ENCODE data around the gene WAPL. TPM values are rescaled to one million over a fixed set of nuclear protein-coding genes. Genes with fewer than 3 reads are reported as not detected.

The WAPL gene
- total RNA-seq, 1 experiment from 2014 or later, result 48.0 TPM

DNA sequence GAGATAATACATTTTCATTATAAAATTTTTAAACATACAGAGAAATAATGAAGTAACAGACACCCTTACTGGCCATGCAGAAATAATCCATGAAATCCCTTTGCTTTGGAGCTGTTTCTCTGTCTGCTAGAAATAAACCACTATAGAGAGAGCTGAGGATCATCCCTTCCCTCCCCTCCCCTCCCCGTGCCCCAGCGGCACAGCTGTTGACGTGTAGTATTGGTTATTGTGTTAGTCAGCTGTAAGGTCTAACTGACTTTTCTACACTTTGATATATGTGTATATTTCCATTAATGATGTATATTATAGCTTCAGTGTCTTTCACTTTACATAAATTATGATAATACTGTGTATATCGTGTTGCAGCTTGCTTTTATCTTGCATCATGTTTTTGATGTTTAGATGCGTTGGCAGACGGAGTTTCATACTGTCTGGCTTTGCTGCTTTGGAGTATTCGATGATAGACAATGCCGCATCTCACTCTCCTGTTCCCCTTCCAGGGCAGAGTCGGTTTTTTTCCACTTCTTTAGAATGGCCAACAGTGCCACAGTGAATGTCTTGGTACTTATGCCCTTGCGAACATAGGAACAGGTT, 127.6 kb downstream of the WAPL start:
- ATAC-seq, result no peak
- ChIA-PET POLR2A (no interaction called here), CTCF (interaction anchor here (1.3 kb wide), 1 partner anchor 191 kb away, joined by 4 read pairs; no protein-coding TSS in a partner anchor)
- H3K27ac Mint-ChIP-seq, result no peak overlapping the region
- TF ChIP-seq, protein P1, sequence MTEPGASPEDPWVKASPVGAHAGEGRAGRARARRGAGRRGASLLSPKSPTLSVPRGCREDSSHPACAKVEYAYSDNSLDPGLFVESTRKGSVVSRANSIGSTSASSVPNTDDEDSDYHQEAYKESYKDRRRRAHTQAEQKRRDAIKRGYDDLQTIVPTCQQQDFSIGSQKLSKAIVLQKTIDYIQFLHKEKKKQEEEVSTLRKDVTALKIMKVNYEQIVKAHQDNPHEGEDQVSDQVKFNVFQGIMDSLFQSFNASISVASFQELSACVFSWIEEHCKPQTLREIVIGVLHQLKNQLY (CRISPR knock-in tag; IDR thresholded peaks at IDR 0.05), result no peak
- TF ChIP-seq NR2C2 (CRISPR knock-in tag; IDR thresholded peaks at IDR 0.05) (no peak), NR3C1 (CRISPR knock-in tag; conservative IDR thresholded peaks at IDR 0.05; ENCODE audit: low read depth) (no peak), GRHL2 (CRISPR knock-in tag; IDR thresholded peaks at IDR 0.05; ENCODE audit: insufficient replicate concordance, severe bottlenecking) (no peak), ELF4 (CRISPR knock-in tag; IDR thresholded peaks at IDR 0.05; ENCODE audit: low read depth) (no peak), CREM (CRISPR knock-in tag; IDR thresholded peaks at IDR 0.05) (no peak), ZNF232 (CRISPR knock-in tag; IDR thresholded peaks at IDR 0.05) (no peak), ATF1 (CRISPR knock-in tag; IDR thresholded peaks at IDR 0.05) (no peak)
- TF ChIP-seq, protein P2, sequence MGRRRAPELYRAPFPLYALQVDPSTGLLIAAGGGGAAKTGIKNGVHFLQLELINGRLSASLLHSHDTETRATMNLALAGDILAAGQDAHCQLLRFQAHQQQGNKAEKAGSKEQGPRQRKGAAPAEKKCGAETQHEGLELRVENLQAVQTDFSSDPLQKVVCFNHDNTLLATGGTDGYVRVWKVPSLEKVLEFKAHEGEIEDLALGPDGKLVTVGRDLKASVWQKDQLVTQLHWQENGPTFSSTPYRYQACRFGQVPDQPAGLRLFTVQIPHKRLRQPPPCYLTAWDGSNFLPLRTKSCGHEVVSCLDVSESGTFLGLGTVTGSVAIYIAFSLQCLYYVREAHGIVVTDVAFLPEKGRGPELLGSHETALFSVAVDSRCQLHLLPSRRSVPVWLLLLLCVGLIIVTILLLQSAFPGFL (CRISPR knock-in tag; IDR thresholded peaks at IDR 0.05; ENCODE audit: borderline replicate concordance), result no peak
- TF ChIP-seq, protein P3, sequence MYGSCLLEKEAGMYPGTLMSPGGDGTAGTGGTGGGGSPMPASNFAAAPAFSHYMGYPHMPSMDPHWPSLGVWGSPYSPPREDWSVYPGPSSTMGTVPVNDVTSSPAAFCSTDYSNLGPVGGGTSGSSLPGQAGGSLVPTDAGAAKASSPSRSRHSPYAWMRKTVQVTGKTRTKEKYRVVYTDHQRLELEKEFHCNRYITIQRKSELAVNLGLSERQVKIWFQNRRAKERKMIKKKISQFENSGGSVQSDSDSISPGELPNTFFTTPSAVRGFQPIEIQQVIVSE (CRISPR knock-in tag; IDR thresholded peaks at IDR 0.05; ENCODE audit: borderline replicate concordance), result no peak
- TF ChIP-seq, protein P4, sequence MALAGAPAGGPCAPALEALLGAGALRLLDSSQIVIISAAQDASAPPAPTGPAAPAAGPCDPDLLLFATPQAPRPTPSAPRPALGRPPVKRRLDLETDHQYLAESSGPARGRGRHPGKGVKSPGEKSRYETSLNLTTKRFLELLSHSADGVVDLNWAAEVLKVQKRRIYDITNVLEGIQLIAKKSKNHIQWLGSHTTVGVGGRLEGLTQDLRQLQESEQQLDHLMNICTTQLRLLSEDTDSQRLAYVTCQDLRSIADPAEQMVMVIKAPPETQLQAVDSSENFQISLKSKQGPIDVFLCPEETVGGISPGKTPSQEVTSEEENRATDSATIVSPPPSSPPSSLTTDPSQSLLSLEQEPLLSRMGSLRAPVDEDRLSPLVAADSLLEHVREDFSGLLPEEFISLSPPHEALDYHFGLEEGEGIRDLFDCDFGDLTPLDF (CRISPR knock-in tag; IDR thresholded peaks at IDR 0.05), result no peak
- TF ChIP-seq, protein P5, sequence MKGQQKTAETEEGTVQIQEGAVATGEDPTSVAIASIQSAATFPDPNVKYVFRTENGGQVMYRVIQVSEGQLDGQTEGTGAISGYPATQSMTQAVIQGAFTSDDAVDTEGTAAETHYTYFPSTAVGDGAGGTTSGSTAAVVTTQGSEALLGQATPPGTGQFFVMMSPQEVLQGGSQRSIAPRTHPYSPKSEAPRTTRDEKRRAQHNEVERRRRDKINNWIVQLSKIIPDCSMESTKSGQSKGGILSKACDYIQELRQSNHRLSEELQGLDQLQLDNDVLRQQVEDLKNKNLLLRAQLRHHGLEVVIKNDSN (CRISPR knock-in tag; IDR thresholded peaks at IDR 0.05), result no peak
- TF ChIP-seq, protein P6, sequence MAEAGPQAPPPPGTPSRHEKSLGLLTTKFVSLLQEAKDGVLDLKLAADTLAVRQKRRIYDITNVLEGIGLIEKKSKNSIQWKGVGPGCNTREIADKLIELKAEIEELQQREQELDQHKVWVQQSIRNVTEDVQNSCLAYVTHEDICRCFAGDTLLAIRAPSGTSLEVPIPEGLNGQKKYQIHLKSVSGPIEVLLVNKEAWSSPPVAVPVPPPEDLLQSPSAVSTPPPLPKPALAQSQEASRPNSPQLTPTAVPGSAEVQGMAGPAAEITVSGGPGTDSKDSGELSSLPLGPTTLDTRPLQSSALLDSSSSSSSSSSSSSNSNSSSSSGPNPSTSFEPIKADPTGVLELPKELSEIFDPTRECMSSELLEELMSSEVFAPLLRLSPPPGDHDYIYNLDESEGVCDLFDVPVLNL (CRISPR knock-in tag; IDR thresholded peaks at IDR 0.05; ENCODE audit: borderline replicate concordance, low read depth), result no peak
- no peak overlapping the region for H3K4me3 Mint-ChIP-seq
- no peak for DNase-seq (ENCODE audit: low spot score)
- H3K9me3 Mint-ChIP-seq, result no peaks in the 10 kb centered on the region
- H3K4me1 Mint-ChIP-seq, result peaks cover 13% of the 10 kb centered on the region
- no peaks in the 10 kb centered on the region for H3K36me3 Mint-ChIP-seq
- peaks cover 54% of the 10 kb centered on the region for H3K27me3 Mint-ChIP-seq (ENCODE audit: low read depth)

DNA sequence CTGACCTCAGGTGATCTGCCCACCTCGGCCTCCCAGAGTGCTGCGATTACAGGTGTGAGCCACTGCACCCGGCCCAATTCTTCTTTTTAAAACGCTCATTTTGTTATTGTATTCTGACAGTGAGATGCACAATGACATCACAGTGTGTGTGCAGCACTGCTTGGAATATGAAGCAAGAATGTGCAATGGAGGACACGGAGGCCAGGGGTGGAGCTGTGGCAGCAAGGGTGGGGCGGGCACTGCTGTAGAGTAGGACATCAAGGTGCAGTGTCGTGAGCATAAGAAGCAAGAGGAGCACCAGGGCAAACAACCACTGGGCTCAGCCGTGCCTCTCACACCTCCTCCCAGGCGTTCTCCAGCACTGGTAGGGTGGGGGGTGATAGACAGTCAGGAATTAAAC, 128.2 kb downstream of the WAPL start:
- Mint-ChIP-seq H3K9me3 (no peaks in the 10 kb centered on the region), H3K4me3 (no peak overlapping the region), H3K36me3 (no peaks in the 10 kb centered on the region), H3K27me3 (ENCODE audit: low read depth) (peaks cover 52% of the 10 kb centered on the region), H3K4me1 (peaks cover 14% of the 10 kb centered on the region), H3K27ac (no peak overlapping the region)
- ATAC-seq, result no peak
- ChIA-PET POLR2A (no interaction called here), CTCF (interaction anchor here (1.3 to 1.4 kb wide), 2 partner anchors 192 kb away, joined by 4 read pairs; no protein-coding TSS in a partner anchor)
- no peak for DNase-seq (ENCODE audit: low spot score)
- TF ChIP-seq, protein P7, sequence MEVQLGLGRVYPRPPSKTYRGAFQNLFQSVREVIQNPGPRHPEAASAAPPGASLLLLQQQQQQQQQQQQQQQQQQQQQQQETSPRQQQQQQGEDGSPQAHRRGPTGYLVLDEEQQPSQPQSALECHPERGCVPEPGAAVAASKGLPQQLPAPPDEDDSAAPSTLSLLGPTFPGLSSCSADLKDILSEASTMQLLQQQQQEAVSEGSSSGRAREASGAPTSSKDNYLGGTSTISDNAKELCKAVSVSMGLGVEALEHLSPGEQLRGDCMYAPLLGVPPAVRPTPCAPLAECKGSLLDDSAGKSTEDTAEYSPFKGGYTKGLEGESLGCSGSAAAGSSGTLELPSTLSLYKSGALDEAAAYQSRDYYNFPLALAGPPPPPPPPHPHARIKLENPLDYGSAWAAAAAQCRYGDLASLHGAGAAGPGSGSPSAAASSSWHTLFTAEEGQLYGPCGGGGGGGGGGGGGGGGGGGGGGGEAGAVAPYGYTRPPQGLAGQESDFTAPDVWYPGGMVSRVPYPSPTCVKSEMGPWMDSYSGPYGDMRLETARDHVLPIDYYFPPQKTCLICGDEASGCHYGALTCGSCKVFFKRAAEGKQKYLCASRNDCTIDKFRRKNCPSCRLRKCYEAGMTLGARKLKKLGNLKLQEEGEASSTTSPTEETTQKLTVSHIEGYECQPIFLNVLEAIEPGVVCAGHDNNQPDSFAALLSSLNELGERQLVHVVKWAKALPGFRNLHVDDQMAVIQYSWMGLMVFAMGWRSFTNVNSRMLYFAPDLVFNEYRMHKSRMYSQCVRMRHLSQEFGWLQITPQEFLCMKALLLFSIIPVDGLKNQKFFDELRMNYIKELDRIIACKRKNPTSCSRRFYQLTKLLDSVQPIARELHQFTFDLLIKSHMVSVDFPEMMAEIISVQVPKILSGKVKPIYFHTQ (CRISPR knock-in tag; IDR thresholded peaks at IDR 0.05), result no peak
- TF ChIP-seq ELF4 (CRISPR knock-in tag; IDR thresholded peaks at IDR 0.05; ENCODE audit: low read depth), result no peak
- TF ChIP-seq, protein P8, sequence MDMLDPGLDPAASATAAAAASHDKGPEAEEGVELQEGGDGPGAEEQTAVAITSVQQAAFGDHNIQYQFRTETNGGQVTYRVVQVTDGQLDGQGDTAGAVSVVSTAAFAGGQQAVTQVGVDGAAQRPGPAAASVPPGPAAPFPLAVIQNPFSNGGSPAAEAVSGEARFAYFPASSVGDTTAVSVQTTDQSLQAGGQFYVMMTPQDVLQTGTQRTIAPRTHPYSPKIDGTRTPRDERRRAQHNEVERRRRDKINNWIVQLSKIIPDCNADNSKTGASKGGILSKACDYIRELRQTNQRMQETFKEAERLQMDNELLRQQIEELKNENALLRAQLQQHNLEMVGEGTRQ (CRISPR knock-in tag; IDR thresholded peaks at IDR 0.05), result no peak
- no peak for TF ChIP-seq IRF2 (CRISPR knock-in tag; IDR thresholded peaks at IDR 0.05; ENCODE audit: borderline replicate concordance, low read depth)
- TF ChIP-seq, protein P3 (CRISPR knock-in tag; IDR thresholded peaks at IDR 0.05; ENCODE audit: borderline replicate concordance), result no peak
- no peak for TF ChIP-seq SOX15 (CRISPR knock-in tag; IDR thresholded peaks at IDR 0.05)
- no peak for TF ChIP-seq FOXK1 (CRISPR knock-in tag; IDR thresholded peaks at IDR 0.05)

All from WTC11 (cell line).